GM18861 (cell line): ENCODE data around the gene GFM1.

Experiments
- ATAC-seq: cut with Tn5 transposase; IDR thresholded peaks from one replicate; pipeline ENCODE4 v1.9.1; 2021; ENCODE audit not compliant: unreplicated experiment

The GFM1 gene

DNA sequence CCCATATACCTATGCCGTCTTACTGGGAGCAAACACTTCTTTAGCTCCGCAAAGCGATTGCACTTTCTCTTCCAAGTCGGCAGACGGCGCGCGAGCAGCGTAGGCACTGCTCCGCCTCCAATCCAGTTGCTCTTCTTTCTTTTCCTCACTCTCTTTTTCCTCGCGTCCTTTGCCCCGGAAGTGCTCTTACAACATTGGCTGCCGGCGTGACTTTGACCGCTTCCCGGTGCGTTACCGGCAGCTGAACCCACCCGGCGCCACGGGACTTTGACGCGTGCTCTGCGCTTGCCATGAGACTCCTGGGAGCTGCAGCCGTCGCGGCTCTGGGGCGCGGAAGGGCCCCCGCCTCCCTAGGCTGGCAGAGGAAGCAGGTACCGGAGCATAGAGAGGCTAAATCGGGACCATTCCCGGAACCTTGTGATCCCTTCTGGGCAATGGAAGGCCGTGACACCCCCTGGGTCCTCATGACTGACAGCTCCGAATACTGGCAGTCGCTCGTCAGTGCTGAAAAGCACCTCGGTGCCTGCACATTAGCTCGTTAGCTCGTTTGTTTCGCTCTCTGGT, at the start of gene GFM1:
Gene GFM1, plus strand, starts transcription at position 183 of the 564 bp plus-strand sequence. Its CDS starts 108 bp downstream, at position 291.
- ATAC-seq: peak; percentile 99

- no peak for ATAC-seq
Measured at GRCh38 chr3:158600787-158601186, 43.5 kb upstream of the GFM1 start.

DNA sequence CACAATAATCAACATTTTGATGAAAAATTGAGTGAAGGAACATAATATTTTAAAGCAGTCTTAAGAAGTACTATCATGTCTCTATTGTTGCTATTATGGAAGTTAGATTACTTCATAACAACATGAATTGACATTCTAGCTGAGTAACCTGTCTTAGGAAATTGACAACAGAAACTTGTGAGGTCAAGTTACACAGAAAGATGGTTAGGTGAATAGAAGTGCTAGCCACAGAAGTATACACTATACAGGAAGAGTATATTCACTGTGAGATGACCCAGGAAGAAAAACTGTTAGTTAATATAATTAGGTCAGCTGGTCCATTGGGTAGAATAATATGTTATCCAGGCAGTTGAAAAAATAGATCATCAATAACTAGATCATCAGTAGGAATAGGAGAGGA, 42.1 kb upstream of the GFM1 start:
- no peak for ATAC-seq

GRCh38 chr3:158617982-158618875, 26.1 kb upstream of the GFM1 start:
- no peak for ATAC-seq

DNA sequence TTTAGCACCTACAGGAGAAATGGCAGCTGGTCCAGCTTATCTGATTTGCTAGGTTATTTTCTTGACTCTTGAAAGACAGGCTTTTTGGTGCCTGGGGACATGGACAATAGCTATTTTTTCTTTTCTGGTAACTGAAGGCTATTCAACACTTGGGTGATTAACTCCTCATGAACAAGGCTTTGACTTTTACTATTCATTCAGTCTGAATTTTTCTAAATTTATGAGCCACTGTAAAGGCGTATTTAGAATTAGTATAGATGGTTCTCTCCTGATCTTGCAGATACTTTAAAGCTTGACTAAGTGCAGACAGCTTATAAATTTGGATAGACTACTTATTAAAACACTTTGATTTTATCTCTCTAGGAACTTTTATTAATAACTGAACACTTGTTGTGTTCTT, 18.4 kb upstream of the GFM1 start:
- ATAC-seq: no peak

- no peak for ATAC-seq
Measured at GRCh38 chr3:158631981-158632380, 12.3 kb upstream of the GFM1 start.

DNA sequence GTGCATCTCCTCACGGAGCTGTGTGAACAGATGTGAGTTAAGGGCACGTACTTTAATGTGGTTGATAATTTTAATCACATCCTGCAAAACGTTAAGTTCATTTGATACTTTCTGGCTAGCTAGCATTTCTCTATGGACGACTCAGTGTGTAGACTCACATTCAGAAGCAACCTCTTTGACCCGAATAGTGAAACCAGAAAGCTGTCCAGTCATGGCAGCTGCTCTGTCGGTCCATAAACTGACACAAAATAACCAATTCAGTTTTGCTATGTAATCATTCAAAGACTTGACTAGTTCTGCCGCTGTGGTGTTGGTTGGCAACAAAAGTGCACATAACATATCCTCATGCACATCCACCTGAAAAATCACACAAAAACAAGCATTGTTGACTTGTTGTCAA, 3.7 kb upstream of the GFM1 start:
- ATAC-seq: no peak

GRCh38 chr3:158642005-158642404, 2.3 kb upstream of the GFM1 start:
- ATAC-seq: no peak

DNA sequence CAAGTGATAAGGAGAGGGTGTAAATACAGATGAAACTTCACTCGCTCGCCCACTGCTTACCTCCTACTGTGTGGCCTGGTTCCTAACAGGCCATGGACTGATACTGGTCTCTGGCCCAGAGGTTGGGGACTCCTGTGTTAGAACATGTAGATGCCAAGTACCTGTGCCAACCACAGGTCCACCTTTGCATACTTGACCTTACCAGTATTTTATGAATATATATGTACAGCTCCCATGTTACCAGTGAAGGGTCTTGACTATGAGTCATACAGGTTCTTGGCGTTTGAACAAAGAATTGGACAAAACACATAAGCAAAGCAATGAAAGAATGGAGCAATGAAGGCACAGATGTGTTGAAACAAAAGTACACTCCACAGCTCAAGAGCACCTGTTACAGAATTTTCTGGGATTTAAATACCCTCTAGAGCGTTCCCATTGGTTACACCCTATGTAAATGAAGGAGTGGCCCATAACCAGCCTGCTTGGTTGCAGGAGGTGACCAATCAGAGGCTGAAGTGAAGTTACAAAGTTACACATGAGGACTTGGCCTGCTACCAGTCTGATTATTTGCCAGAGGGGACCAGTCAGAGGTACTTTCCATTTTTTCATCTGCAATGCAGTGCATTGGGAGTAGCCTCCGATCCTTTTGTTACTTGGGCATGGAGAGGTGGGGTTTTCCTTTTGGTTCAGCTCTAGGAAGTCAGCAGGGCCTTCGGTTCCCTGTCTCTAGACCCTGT, 1.7 kb upstream of the GFM1 start:
- no peak for ATAC-seq

- ATAC-seq: no peak
Measured at GRCh38 chr3:158649791-158650190, 5.5 kb downstream of the GFM1 start.

GRCh38 chr3:158651192-158651591, 6.9 kb downstream of the GFM1 start:
- ATAC-seq: no peak

- no peak for ATAC-seq
Measured at GRCh38 chr3:158652463-158652862, 8.1 kb downstream of the GFM1 start.

- ATAC-seq: no peak
Measured at GRCh38 chr3:158658889-158659288, 14.6 kb downstream of the GFM1 start.

GRCh38 chr3:158659454-158660237, 15.3 kb downstream of the GFM1 start:
- ATAC-seq: peak; percentile 90

GRCh38 chr3:158660711-158661110, 16.4 kb downstream of the GFM1 start:
- ATAC-seq: no peak

DNA sequence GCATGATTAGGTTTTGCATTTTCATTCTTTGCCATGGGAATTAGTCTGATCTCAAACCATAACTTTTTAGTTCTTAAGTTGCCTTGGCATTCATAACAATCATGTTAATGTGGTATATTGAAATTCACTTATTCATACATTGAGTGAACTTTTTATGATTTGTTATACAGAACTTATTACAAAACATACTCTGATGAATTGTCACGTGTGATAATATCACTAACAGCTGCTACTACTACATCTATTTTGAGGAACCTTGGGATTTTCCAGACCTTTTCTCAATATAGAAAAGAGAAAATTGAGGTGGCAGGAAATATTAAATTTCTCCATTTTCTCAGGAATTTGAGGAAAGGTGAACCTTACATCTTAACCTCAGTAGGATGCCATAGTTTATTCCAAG, 18.9 kb downstream of the GFM1 start:
- ATAC-seq: no peak

DNA sequence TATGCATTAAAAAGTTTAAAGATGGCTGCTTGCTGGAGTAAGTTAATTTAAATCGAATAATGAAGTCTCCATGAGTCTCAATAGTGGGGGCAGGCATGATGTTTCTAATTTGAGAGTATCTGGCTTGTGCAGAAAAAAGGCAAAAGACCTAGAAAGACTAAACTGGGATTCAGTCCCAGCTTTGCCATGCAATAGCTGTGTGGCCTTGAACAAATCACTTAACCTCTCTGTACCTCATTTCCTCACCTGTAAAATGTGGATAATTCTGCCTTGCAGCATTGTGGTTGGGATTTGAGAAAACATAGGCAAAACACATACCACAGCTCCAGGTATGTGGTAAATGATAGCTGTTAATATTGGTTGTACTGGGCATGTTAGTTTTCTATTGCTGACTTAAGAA, 19.5 kb downstream of the GFM1 start:
- ATAC-seq: no peak

- no peak for ATAC-seq
Measured at GRCh38 chr3:158666416-158666815, 22.1 kb downstream of the GFM1 start.

- ATAC-seq: no peak
Measured at GRCh38 chr3:158668506-158668905, 24.2 kb downstream of the GFM1 start.

- no peak for ATAC-seq
Measured at GRCh38 chr3:158671821-158672214, 27.5 kb downstream of the GFM1 start.
